Thoracic aorta endothelial cell (primary cell): ENCODE data around the gene NRXN3. TPM values are rescaled to one million over a fixed set of nuclear protein-coding genes. Genes with fewer than 3 reads are reported as not detected.

Experiments
- small RNA-seq: library from RNA; depleted of rRNA; stranded (forward); fragments of <200 nt; gene quantifications from one replicate; pipeline ENCODE3, GENCODE V24; 2012
- total RNA-seq: library from RNA; depleted of rRNA; stranded (reverse); fragments of >200 nt; gene quantifications from 2 replicates; pipeline ENCODE4 v1.2.3, GENCODE V29; 2012

The NRXN3 gene
- 0.22 and 0.27 TPM in 2 replicates for total RNA-seq

DNA sequence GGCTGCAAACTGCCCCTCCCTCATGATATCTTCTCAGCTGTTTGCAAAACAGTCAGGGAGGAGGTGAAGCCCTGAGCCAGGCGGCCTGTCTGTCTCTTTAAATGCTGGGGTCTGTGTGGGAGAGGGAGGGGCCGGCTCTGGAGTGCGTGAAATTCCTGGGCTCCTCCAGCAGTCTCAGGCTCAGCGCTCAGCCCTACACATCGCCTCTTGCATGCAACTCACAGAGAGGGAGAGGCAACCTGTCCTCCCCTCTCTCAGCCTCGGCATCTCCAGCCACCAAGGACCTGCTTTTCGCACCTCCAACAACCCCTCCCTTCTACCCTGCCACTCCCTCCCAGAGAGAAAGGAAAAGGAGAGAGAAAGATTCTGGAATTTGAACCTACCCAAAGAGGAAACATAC lies at the start of gene NRXN3:
Gene NRXN3 (plus strand): TSS at position 171 of the 400 bp plus-strand sequence. CDS start 72,721 bp downstream, outside the sequence.

Small RNAs within 50 kb of the gene (small RNA-seq; reads per million reads assigned to genes)
- gene RNA5SP388, result 2.9 reads per million, percentile 63 among the genes with 10 or more reads in this experiment
